K562 (cell line): Measurements from ENCODE around the gene ASCL3.

Experiments
- POLR2AphosphoS2 ChIP-seq: IDR thresholded peaks from 2 replicates; pipeline ENCODE4 v1.6.1; 2012; ENCODE audit warnings: low read length, improper control_type of control experiment
- TAF9B ChIP-seq: fragments of 450-650 bp; IDR thresholded peaks from 2 replicates; pipeline ENCODE4 v1.6.1; 2018; ENCODE audit warnings: mild to moderate bottlenecking; ENCODE audit not compliant: partially characterized antibody
- ZFP1 ChIP-seq: fragments of 450-650 bp; formaldehyde crosslinking; IDR thresholded peaks from 2 replicates; pipeline ENCODE4 v1.4.0; 2020; ENCODE audit warnings: mild to moderate bottlenecking, mixed read lengths
- ZNF124 ChIP-seq: sonication (generic); formaldehyde crosslinking; IDR thresholded peaks from 2 replicates; pipeline ENCODE4 v1.8.1; 2022; ENCODE audit warnings: missing genetic modification reagents

GRCh38 chr11:8964324-8965320, 21.8 kb upstream of the ASCL3 start, which contains the start of gene TMEM9B:
- TF ChIP-seq TAF9B, result peak; percentile 70
- no peak for TF ChIP-seq POLR2AphosphoS2
- no peak for TF ChIP-seq ZNF124
- TF ChIP-seq ZFP1, result no peak
